Measurements from ENCODE around the gene VPS11. TPM values are rescaled to one million over a fixed set of nuclear protein-coding genes. Genes with fewer than 3 reads are reported as not detected.

VPS11 gene
- total RNA-seq, 2 donors from 2014 or later = 23.0 to 24.1 TPM

- Histone ChIP-seq H3K27ac (peak overlapping the region; percentile 77), H3K27me3 (no peaks in the 10 kb centered on the region), H3K9ac (ENCODE audit: low read depth in 2 of 2, low read length in 2 of 2) (peak overlapping the region; percentile 68 to 88), H3K4me3 (peak overlapping the region; percentile 57), H3K4me1 (peaks cover 7% of the 10 kb centered on the region), H3K36me3 (no peaks in the 10 kb centered on the region), H3K9me3 (no peaks in the 10 kb centered on the region)
- intact Hi-C loops (cut with DNase I) = no loop called here
- no peak for TF ChIP-seq CTCF (IDR thresholded peaks at IDR 0.05)
- DNase-seq = peak; percentile 33
Measured at GRCh38 chr11:119085437-119085847, 17.8 kb downstream of the VPS11 start.

- H3K9ac ChIP-seq (ENCODE audit: low read depth in 2 of 2, low read length in 2 of 2) = no peak overlapping the region
Measured at GRCh38 chr11:119087123-119087522, 19.5 kb downstream of the VPS11 start.

GRCh38 chr11:119087747-119088241 lies 20.2 kb downstream of the VPS11 start:
- Histone ChIP-seq H3K27me3 (no peaks in the 10 kb centered on the region), H3K9me3 (no peaks in the 10 kb centered on the region), H3K36me3 (no peaks in the 10 kb centered on the region), H3K27ac (no peak overlapping the region), H3K4me3 (no peak overlapping the region), H3K9ac (ENCODE audit: low read depth in 2 of 2, low read length in 2 of 2) (no peak overlapping the region), H3K4me1 (peaks cover 7% of the 10 kb centered on the region)
- intact Hi-C loops (cut with DNase I) = no loop called here
- DNase-seq = no peak
- no peak for TF ChIP-seq CTCF (IDR thresholded peaks at IDR 0.05)

More at GRCh38 chr11:119087123-119087522, 19.5 kb downstream of the VPS11 start:
- no peak overlapping the region for H3K27ac ChIP-seq
- no peak for TF ChIP-seq CTCF (IDR thresholded peaks at IDR 0.05)
- H3K4me1 ChIP-seq = peaks cover 7% of the 10 kb centered on the region
- no peaks in the 10 kb centered on the region for H3K9me3 ChIP-seq
- intact Hi-C loops (cut with DNase I) = no loop called here
- H3K4me3 ChIP-seq = no peak overlapping the region
- DNase-seq = no peak
- H3K36me3 ChIP-seq = no peaks in the 10 kb centered on the region
- H3K27me3 ChIP-seq = no peaks in the 10 kb centered on the region

GRCh38 chr11:119088406-119088805 lies 20.8 kb downstream of the VPS11 start:
- H3K27me3 ChIP-seq = no peaks in the 10 kb centered on the region
- H3K4me3 ChIP-seq = no peak overlapping the region
- H3K9ac ChIP-seq (ENCODE audit: low read depth in 2 of 2, low read length in 2 of 2) = no peak overlapping the region
- H3K27ac ChIP-seq = no peak overlapping the region
- H3K36me3 ChIP-seq = no peaks in the 10 kb centered on the region
- no peak for TF ChIP-seq CTCF (IDR thresholded peaks at IDR 0.05)
- intact Hi-C loops (cut with DNase I) = no loop called here
- H3K9me3 ChIP-seq = no peaks in the 10 kb centered on the region
- no peak for DNase-seq
- peaks cover 7% of the 10 kb centered on the region for H3K4me1 ChIP-seq

- Histone ChIP-seq H3K9me3 (no peaks in the 10 kb centered on the region), H3K4me1 (peaks cover 2% of the 10 kb centered on the region), H3K27me3 (no peaks in the 10 kb centered on the region), H3K9ac (ENCODE audit: low read depth in 2 of 2, low read length in 2 of 2) (no peak overlapping the region), H3K4me3 (no peak overlapping the region), H3K36me3 (no peaks in the 10 kb centered on the region), H3K27ac (no peak overlapping the region)
- DNase-seq = no peak
- intact Hi-C loops (cut with DNase I) = no loop called here
- no peak for TF ChIP-seq CTCF (IDR thresholded peaks at IDR 0.05)
Measured at GRCh38 chr11:119089319-119089718, 21.7 kb downstream of the VPS11 start.

All from colonic mucosa (tissue), 4 donors.